ENCODE results near the gene RNF4.

Gene RNF4

GRCh38 chr4:2558301-2558700 is 89.4 kb downstream of the RNF4 start:
- no CpG with 5 or more reads among the region's 6 CpGs for WGBS (ENCODE audit: extremely low coverage, insufficient coverage, insufficient read length)
- H3K9ac ChIP-seq (ENCODE audit: low read length), result no peak overlapping the region
- no peak overlapping the region for H3K4me3 ChIP-seq (ENCODE audit: low read depth, low read length)

GRCh38 chr4:2560167-2560566 is 91.3 kb downstream of the RNF4 start:
- WGBS (ENCODE audit: extremely low coverage, insufficient coverage, insufficient read length), result no CpG with 5 or more reads among the region's 12 CpGs
- peaks cover 0 to 2% of the 10 kb centered on the region in 2 experiments for H3K36me3 ChIP-seq (ENCODE audit: control insufficient read depth in 1 of 2, insufficient read depth in 2 of 2, low read length in 2 of 2)
- H2BK12ac ChIP-seq (ENCODE audit: low read length), result no peak overlapping the region
- no peak overlapping the region for H2AK5ac ChIP-seq (ENCODE audit: low read length)
- H3K14ac ChIP-seq (ENCODE audit: low read length), result no peak overlapping the region
- H4K91ac ChIP-seq (ENCODE audit: low read depth, low read length), result no peak overlapping the region
- DNase-seq, result no peak
- no peaks in the 10 kb centered on the region for H3K27me3 ChIP-seq (ENCODE audit: insufficient read depth, low read length)
- no peak overlapping the region for H3K27ac ChIP-seq (ENCODE audit: low read depth, low read length)
- no peak overlapping the region for H2BK5ac ChIP-seq (ENCODE audit: low read depth, low read length, poor library complexity)
- H3K4me1 ChIP-seq (ENCODE audit: control insufficient read depth in 1 of 2, insufficient read depth in 2 of 2, low read length in 2 of 2), result no peaks in the 10 kb centered on the region
- H3K9ac ChIP-seq (ENCODE audit: low read length), result no peak overlapping the region
- no peaks in the 10 kb centered on the region for H3K9me3 ChIP-seq (ENCODE audit: insufficient read depth, low read depth, low read length)
- no peak overlapping the region for H4K12ac ChIP-seq (ENCODE audit: low read depth, low read length)
- no peaks in the 10 kb centered on the region for H3K79me1 ChIP-seq (ENCODE audit: low read length)
- no peak overlapping the region for H4K8ac ChIP-seq (ENCODE audit: low read depth, low read length)
- no peak overlapping the region for H2AFZ ChIP-seq (ENCODE audit: insufficient read depth, low read length, poor library complexity)
- H3K79me2 ChIP-seq (ENCODE audit: control insufficient read depth, insufficient read depth, low read length, poor library complexity), result peaks cover 8% of the 10 kb centered on the region
- no peak overlapping the region for H3K4me2 ChIP-seq (ENCODE audit: low read length)
- H3K4me3 ChIP-seq (ENCODE audit: low read depth, low read length), result no peak overlapping the region
- no peak overlapping the region for H3K4ac ChIP-seq (ENCODE audit: low read depth, low read length)
- no peak overlapping the region for H3K23ac ChIP-seq (ENCODE audit: low read length)
- H2BK120ac ChIP-seq (ENCODE audit: insufficient read depth, low read length, poor library complexity), result no peak overlapping the region
- no peak overlapping the region for H3K18ac ChIP-seq (ENCODE audit: low read length)

More at GRCh38 chr4:2558301-2558700, 89.4 kb downstream of the RNF4 start:
- Histone ChIP-seq H3K27ac (ENCODE audit: low read depth, low read length) (no peak overlapping the region), H2BK12ac (ENCODE audit: low read length) (no peak overlapping the region), H4K8ac (ENCODE audit: low read depth, low read length) (no peak overlapping the region), H3K36me3 (ENCODE audit: control insufficient read depth in 1 of 2, insufficient read depth in 2 of 2, low read length in 2 of 2) (no peaks in the 10 kb centered on the region), H2AK5ac (ENCODE audit: low read length) (no peak overlapping the region), H2BK5ac (ENCODE audit: low read depth, low read length, poor library complexity) (no peak overlapping the region), H2BK120ac (ENCODE audit: insufficient read depth, low read length, poor library complexity) (no peak overlapping the region), H3K4me1 (ENCODE audit: control insufficient read depth in 1 of 2, insufficient read depth in 2 of 2, low read length in 2 of 2) (no peaks in the 10 kb centered on the region), H4K12ac (ENCODE audit: low read depth, low read length) (no peak overlapping the region), H3K9me3 (ENCODE audit: insufficient read depth, low read depth, low read length) (no peaks in the 10 kb centered on the region), H3K79me1 (ENCODE audit: low read length) (no peaks in the 10 kb centered on the region), H4K91ac (ENCODE audit: low read depth, low read length) (no peak overlapping the region), H3K23ac (ENCODE audit: low read length) (no peak overlapping the region), H3K4ac (ENCODE audit: low read depth, low read length) (no peak overlapping the region), H3K79me2 (ENCODE audit: control insufficient read depth, insufficient read depth, low read length, poor library complexity) (peaks cover 5% of the 10 kb centered on the region), H2AFZ (ENCODE audit: insufficient read depth, low read length, poor library complexity) (no peak overlapping the region), H3K4me2 (ENCODE audit: low read length) (no peak overlapping the region), H3K18ac (ENCODE audit: low read length) (no peak overlapping the region), H3K27me3 (ENCODE audit: insufficient read depth, low read length) (no peaks in the 10 kb centered on the region), H3K14ac (ENCODE audit: low read length) (no peak overlapping the region)
- DNase-seq, result no peak
